ENCODE data around the gene GPR50. TPM values are rescaled to one million over a fixed set of nuclear protein-coding genes. Genes with fewer than 3 reads are reported as not detected.

The GPR50 gene
- polyA plus RNA-seq, 1 donor (not counting 4 experiments of a cell fraction or from before 2014, with no cell fraction given), result not detected

DNA sequence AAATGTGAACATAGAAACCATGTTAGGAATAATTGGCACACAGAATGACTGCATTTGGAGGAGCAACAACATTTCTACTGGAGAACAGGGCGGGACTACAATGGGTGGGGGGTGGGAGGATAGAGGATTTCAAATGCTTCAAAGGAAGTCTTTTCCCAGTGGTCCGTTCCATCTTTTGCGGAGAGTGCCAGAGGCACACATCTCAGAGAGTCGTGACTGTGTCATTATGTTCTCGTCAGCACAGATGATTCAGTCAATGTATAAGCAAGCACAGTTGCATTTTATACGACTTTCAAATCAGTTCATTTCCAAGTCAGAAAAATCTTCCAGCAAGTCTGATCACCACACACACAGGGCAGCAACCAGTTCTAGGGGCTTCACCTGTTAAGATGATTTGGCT, 22.7 kb upstream of the GPR50 start:
- dilution Hi-C loops (cut with MboI; ENCODE audit: extremely low pct_ligation_motif_present, low sequenced_read_pairs), result no loop called here
- H3K9ac ChIP-seq (ENCODE audit: control insufficient read depth, extremely low read depth, insufficient read depth, low read length), result no peak overlapping the region
- no peak overlapping the region for H3K27ac ChIP-seq (ENCODE audit: control insufficient read depth, insufficient read depth, low read length)
- no peak for DNase-seq (ENCODE audit: low read depth, low spot score)
- no peaks in the 10 kb centered on the region for H3K9me1 ChIP-seq (ENCODE audit: control insufficient read depth, extremely low read depth, insufficient read depth, low read length)
- FAIRE-seq, result no peak
- no peak overlapping the region for H3K4me3 ChIP-seq (ENCODE audit: control insufficient read depth in 2 of 3, extremely low read depth in 1 of 3, insufficient read depth in 2 of 3, low read depth in 1 of 3, low read length in 3 of 3)
- no peak overlapping the region for H2AFZ ChIP-seq (ENCODE audit: control insufficient read depth, low read length)
- no peaks in the 10 kb centered on the region for H3K9me3 ChIP-seq (ENCODE audit: control insufficient read depth, low read depth, low read length)
- H3K4me2 ChIP-seq (ENCODE audit: control insufficient read depth, extremely low read depth, insufficient read depth, low read depth, low read length), result no peak overlapping the region
- H3K79me2 ChIP-seq (ENCODE audit: control insufficient read depth, insufficient read depth, low read length), result no peaks in the 10 kb centered on the region
- H3K4me1 ChIP-seq (ENCODE audit: control insufficient read depth, extremely low read depth, insufficient read depth, low read length), result no peaks in the 10 kb centered on the region
- no peaks in the 10 kb centered on the region for H3K36me3 ChIP-seq (ENCODE audit: control insufficient read depth in 2 of 2, extremely low read depth in 1 of 2, insufficient read depth in 2 of 2, low read length in 2 of 2)
- H3K27me3 ChIP-seq (ENCODE audit: control insufficient read depth, extremely low read depth, insufficient read depth, low read length), result no peaks in the 10 kb centered on the region
- TF ChIP-seq EZH2 (IDR thresholded peaks at IDR 0.05; ENCODE audit: low read length), result no peak
- TF ChIP-seq, protein P1, sequence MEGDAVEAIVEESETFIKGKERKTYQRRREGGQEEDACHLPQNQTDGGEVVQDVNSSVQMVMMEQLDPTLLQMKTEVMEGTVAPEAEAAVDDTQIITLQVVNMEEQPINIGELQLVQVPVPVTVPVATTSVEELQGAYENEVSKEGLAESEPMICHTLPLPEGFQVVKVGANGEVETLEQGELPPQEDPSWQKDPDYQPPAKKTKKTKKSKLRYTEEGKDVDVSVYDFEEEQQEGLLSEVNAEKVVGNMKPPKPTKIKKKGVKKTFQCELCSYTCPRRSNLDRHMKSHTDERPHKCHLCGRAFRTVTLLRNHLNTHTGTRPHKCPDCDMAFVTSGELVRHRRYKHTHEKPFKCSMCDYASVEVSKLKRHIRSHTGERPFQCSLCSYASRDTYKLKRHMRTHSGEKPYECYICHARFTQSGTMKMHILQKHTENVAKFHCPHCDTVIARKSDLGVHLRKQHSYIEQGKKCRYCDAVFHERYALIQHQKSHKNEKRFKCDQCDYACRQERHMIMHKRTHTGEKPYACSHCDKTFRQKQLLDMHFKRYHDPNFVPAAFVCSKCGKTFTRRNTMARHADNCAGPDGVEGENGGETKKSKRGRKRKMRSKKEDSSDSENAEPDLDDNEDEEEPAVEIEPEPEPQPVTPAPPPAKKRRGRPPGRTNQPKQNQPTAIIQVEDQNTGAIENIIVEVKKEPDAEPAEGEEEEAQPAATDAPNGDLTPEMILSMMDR (optimal IDR thresholded peaks at IDR 0.05 in 1 of 3, IDR thresholded peaks at IDR 0.05 in 1 of 3, conservative IDR thresholded peaks at IDR 0.05 in 1 of 3; ENCODE audit: extremely low read depth in 1 of 3, insufficient read depth in 2 of 3, low read length in 3 of 3), result no peak
- no peaks in the 10 kb centered on the region for H4K20me1 ChIP-seq (ENCODE audit: control insufficient read depth, extremely low read depth, insufficient read depth, low read length)

DNA sequence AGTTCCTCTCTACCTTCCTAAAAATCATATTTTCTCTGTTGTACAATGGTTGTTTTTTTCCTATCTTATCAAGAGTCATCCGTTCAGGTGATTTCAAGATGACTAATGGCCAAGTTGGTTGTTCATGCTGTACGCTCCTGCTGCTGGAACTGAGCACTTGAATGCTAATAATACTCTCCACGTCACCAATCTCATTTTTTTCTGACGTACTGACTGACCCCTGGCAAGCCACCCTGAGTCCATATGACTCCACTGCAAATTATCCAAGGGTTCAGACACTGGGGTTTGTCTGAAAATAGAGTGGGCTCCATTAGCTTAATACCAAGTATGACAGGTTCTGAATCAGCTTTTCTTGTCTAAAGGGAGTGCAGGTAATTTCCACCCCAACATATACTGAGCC, 21.1 kb upstream of the GPR50 start:
- H3K9me3 ChIP-seq (ENCODE audit: control insufficient read depth, low read depth, low read length), result no peaks in the 10 kb centered on the region
- no peak for DNase-seq (ENCODE audit: low read depth, low spot score)
- dilution Hi-C loops (cut with MboI; ENCODE audit: extremely low pct_ligation_motif_present, low sequenced_read_pairs), result no loop called here

More for the DNA sequence above, 21.1 kb upstream of the GPR50 start:
- Histone ChIP-seq H3K9me1 (ENCODE audit: control insufficient read depth, extremely low read depth, insufficient read depth, low read length) (no peaks in the 10 kb centered on the region), H3K4me1 (ENCODE audit: control insufficient read depth, extremely low read depth, insufficient read depth, low read length) (no peaks in the 10 kb centered on the region), H3K79me2 (ENCODE audit: control insufficient read depth, insufficient read depth, low read length) (no peaks in the 10 kb centered on the region), H3K9ac (ENCODE audit: control insufficient read depth, extremely low read depth, insufficient read depth, low read length) (no peak overlapping the region), H3K27me3 (ENCODE audit: control insufficient read depth, extremely low read depth, insufficient read depth, low read length) (no peaks in the 10 kb centered on the region), H4K20me1 (ENCODE audit: control insufficient read depth, extremely low read depth, insufficient read depth, low read length) (no peaks in the 10 kb centered on the region), H3K36me3 (ENCODE audit: control insufficient read depth in 2 of 2, extremely low read depth in 1 of 2, insufficient read depth in 2 of 2, low read length in 2 of 2) (no peaks in the 10 kb centered on the region), H3K4me3 (ENCODE audit: control insufficient read depth in 2 of 3, extremely low read depth in 1 of 3, insufficient read depth in 2 of 3, low read depth in 1 of 3, low read length in 3 of 3) (no peak overlapping the region), H2AFZ (ENCODE audit: control insufficient read depth, low read length) (no peak overlapping the region), H3K27ac (ENCODE audit: control insufficient read depth, insufficient read depth, low read length) (no peak overlapping the region), H3K4me2 (ENCODE audit: control insufficient read depth, extremely low read depth, insufficient read depth, low read depth, low read length) (no peak overlapping the region)
- FAIRE-seq, result no peak
- TF ChIP-seq, protein P1 (optimal IDR thresholded peaks at IDR 0.05 in 1 of 3, IDR thresholded peaks at IDR 0.05 in 1 of 3, conservative IDR thresholded peaks at IDR 0.05 in 1 of 3; ENCODE audit: extremely low read depth in 1 of 3, insufficient read depth in 2 of 3, low read length in 3 of 3), result no peak
- no peak for TF ChIP-seq EZH2 (IDR thresholded peaks at IDR 0.05; ENCODE audit: low read length)

All from keratinocyte (primary cell).